ENCODE results near the gene PHYKPL.

Gene PHYKPL

DNA sequence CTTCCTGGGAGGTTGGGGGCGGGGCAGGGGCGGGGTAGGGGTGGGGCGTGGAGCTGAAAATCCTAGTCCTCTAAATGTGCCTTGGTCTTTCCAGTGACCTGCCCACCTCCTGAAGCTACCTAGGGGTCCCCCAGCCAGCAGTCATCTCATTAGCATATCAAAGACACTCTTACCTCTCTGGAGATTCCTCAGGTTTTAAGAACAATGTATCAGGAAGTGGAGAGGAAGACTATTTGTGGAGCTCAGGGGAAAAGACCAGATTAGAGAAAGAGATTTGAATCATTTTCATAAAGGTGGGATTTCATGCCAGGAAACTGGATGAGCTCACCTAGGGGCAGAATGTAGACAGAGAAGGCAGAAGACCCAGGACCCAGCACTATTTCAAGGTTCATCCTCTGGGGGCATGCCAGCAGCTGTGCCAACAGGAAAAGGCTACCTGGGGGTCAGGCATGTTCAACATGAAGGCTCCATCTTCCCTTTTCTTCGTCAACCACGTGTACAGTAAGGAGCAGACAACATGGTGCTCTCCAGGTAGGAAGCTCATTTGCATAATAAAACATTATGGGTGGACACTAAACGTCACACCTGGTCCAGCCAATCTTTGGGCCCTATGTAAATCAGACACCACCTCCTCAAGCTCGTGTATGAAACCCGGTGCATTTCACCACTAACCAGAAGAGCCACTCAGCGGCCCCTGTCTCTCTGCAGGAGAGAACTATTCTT lies 52.3 kb downstream of the PHYKPL start:
- no peak for FAIRE-seq

DNA sequence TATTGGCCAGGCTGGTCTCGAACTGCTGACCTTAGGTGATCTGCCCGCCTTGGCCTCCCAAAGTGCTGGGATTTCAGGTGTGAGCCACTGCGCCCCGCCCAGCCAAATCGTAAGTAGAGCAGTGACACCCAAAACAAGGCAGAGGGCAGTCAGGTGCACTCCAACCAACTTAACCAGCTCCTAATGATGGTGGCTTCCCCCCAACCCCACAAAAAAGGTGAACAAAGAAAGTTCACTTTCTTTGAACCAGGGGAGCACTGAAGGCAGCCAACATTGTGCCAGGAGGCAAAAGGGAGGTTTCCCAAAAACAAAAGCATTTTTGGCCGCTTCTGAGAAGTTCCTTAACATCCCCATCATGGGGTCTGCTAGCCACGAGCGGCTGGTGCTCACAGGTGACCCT lies 55.0 kb downstream of the PHYKPL start:
- no peak for FAIRE-seq

GRCh38 chr5:178176791-178177190 lies 55.8 kb downstream of the PHYKPL start:
- no peak for FAIRE-seq

DNA sequence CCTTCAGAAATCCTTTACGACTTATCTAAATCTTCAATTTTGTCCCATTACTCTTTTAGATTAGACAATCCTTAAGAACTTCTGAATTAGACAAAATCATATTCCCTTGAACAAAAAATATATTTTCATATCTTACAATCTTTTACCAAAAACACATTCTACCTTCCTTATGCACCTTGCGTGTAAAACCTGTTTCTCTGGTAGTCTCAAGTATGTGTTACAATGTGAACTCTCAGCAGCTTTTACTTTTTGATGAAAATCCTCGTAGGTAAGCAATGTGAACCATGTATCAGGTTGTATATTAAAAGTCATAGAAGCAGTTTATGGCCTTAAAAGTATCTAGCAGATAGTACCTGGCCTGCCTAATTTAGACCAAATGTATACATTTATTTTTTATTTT lies 58.1 kb downstream of the PHYKPL start:
- FAIRE-seq: no peak

GRCh38 chr5:178170455-178170854 lies 62.1 kb downstream of the PHYKPL start:
- no peak for FAIRE-seq

- FAIRE-seq: no peak
Measured at GRCh38 chr5:178165581-178165980, 67.0 kb downstream of the PHYKPL start.

- no peak for FAIRE-seq
Measured at GRCh38 chr5:178163772-178164735, 68.5 kb downstream of the PHYKPL start.

DNA sequence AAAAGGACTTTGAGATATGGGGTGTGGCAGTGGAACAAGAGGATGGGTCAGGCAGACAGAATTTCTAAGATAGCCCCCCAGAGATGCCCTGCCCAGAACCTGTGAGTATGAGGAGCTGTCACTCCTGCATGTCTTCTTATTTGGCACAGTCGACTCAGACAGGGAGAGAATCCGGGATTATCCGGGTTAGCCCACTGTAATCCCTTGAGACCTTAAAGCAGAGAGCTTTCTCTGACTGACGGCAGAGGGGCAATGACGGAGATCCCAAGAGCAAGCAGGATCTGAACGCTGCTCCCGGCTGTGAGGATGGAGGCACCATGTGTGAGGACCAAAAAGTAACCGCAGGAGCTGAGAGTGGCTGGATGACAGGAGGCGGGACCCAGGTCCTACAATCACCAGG lies 70.1 kb downstream of the PHYKPL start:
- FAIRE-seq: no peak

GRCh38 chr5:178160176-178160575 lies 72.4 kb downstream of the PHYKPL start:
- FAIRE-seq: no peak
